Smooth muscle cell (in vitro differentiated cells): Measurements from ENCODE around the gene AGFG2. TPM values are rescaled to one million over a fixed set of nuclear protein-coding genes. Genes with fewer than 3 reads are reported as not detected.

Experiments used
- DNase-seq: peaks from one replicate; lab custom pipeline; 2025; ENCODE audit not compliant: unreplicated experiment; lab: John Stamatoyannopoulos, UW
- H2AFZ ChIP-seq: fragments of 200-600 bp; sonication (generic); 2 replicates; pipeline ENCODE4 v1.6.0; 2016; ENCODE audit warnings: antibody characterized with exemption, low read depth, mild to moderate bottlenecking
- H3F3A ChIP-seq: fragments of 200-600 bp; sonication (generic); 2 replicates; pipeline ENCODE4 v1.6.0; 2017; ENCODE audit warnings: antibody characterized with exemption, low read depth
- H3K27ac ChIP-seq: fragments of 200-600 bp; sonication (generic); 2 replicates; pipeline ENCODE4 v1.5.1; 2016; ENCODE audit warnings: low read depth, mild to moderate bottlenecking
- H3K27me3 ChIP-seq: fragments of 200-600 bp; sonication (generic); 2 replicates; pipeline ENCODE4 v1.6.1; 2016; ENCODE audit warnings: low read depth, mild to moderate bottlenecking
- H3K36me3 ChIP-seq: fragments of 200-600 bp; sonication (generic); 2 replicates; pipeline ENCODE4 v1.5.1; 2016; ENCODE audit warnings: low read depth
- H3K4me1 ChIP-seq: fragments of 200-600 bp; sonication (generic); 2 replicates; pipeline ENCODE4 v1.5.1; 2016; ENCODE audit warnings: low read depth
- H3K4me2 ChIP-seq: fragments of 200-600 bp; sonication (generic); 2 replicates; pipeline ENCODE4 v1.6.0; 2016; ENCODE audit warnings: mild to moderate bottlenecking
- H3K4me3 ChIP-seq: fragments of 200-600 bp; sonication (generic); 2 replicates; pipeline ENCODE4 v1.5.1; 2016; ENCODE audit warnings: mild to moderate bottlenecking
- H3K79me2 ChIP-seq: fragments of 200-600 bp; sonication (generic); 2 replicates; pipeline ENCODE4 v1.6.0; 2016; ENCODE audit warnings: low read depth, mild to moderate bottlenecking
- H3K9ac ChIP-seq: fragments of 200-600 bp; sonication (generic); 2 replicates; pipeline ENCODE4 v1.6.0; 2016; ENCODE audit warnings: low read depth
- H3K9me3 ChIP-seq: fragments of 200-600 bp; sonication (generic); replicated peaks from 2 replicates; pipeline ENCODE4 v1.5.1; 2016; ENCODE audit warnings: low read depth
- H4K20me1 ChIP-seq: fragments of 200-600 bp; sonication (generic); 2 replicates; pipeline ENCODE4 v1.6.0; 2016; ENCODE audit warnings: low read depth
- WGBS: methylation state at CpG from one replicate; pipeline ENCODE4 v1.1.7; 2016; ENCODE audit warnings: low lambda C conversion rate; 5-methylcytosine and 5-hydroxymethylcytosine counted together
- polyA plus RNA-seq: library from polyadenylated mRNA; unstranded; fragments of >200 nt; fragmentation: Nextera tagmentation; extraction: Ambion mirVana; gene quantifications from 2 replicates; pipeline ENCODE4 v1.2.1, GENCODE V29; 2016
- total RNA-seq: library from RNA; depleted of rRNA; stranded (reverse); fragments of >200 nt; gene quantifications from 2 replicates; pipeline ENCODE4 v1.2.3, GENCODE V29; 2014
- TF ChIP-seq, protein P1 (sequence below): fragments of 200-600 bp; sonication (generic); IDR thresholded peaks from 2 replicates; pipeline ENCODE4 v1.5.1; 2017; ENCODE audit warnings: borderline replicate concordance, mild to moderate bottlenecking, antibody characterized with exemption; ENCODE audit not compliant: insufficient read depth, poor library complexity, severe bottlenecking

Gene AGFG2
- total and polyA plus RNA-seq, 2 experiments from 2014 or later, result 2.7 to 8.4 TPM

DNA sequence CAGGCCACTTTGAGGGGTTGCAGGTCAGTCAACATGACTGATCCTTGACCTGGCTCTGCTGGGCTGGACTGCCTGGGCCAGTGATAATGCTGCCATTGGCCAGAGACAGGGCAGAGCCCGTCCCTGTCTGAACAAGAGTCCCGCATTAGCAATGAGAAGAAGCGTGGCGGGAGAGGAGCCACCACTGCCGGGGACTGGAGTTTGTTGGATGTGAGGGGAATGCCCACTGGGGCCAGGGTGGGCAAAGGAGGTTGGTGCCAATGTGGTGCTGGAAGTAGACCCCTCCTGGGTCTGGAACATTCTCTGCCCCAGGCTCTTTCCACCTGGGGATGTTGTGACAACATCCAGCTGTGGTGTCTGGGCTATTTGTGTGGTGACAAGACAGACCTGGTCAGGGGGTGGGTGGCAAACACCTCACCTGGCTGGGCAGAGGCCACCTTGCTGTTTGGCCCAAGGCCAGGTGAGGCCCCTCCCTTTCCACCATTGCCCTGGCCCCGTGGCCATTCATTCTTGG is 27.1 kb downstream of the AGFG2 start:
- WGBS, result 90% methylated on average over 6 of the region's 6 CpGs
- no peak overlapping the region for H2AFZ ChIP-seq
- DNase-seq, result no peak

DNA sequence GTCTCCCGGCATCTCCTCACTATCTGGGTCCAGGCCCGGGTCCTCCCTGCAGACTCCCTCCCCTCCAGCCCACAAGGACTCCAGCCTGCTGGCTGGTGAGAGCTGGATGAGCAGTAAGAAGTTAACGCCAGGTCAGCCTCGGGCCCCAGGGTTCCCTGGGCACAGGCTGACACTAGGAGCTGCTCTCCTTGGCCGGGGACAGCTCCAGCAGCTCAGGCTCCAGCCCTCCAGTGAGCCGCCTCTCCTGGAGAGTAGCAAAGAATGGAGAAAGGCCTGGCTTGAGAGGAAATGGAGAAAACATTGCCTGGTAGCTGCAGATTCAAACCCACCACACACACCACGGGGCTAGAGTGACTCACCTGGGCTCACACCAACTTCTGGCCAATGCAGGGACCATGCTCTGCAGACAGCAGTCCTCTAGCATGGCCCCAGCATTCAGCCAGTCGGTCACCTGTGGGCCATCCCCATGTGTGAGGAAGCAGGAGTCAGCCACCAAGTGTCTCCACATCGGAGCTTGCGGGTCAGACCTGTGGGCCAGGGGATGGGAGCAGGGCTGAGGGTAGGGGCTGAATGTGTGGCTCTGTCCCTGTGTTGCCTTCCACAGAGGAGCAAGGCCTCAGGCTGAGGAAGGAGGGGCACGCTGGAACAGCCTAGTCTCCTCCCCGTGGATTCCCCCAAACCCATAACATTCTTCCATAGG is 28.2 kb downstream of the AGFG2 start:
- H4K20me1 ChIP-seq, result no peaks in the 10 kb centered on the region
- no peak overlapping the region for H3K4me3 ChIP-seq
- no peaks in the 10 kb centered on the region for H3K36me3 ChIP-seq
- no peak overlapping the region for H3K4me2 ChIP-seq
- H3F3A ChIP-seq, result no peaks in the 10 kb centered on the region
- no peaks in the 10 kb centered on the region for H3K9me3 ChIP-seq
- H3K4me1 ChIP-seq, result peaks cover 11% of the 10 kb centered on the region
- peaks cover 7% of the 10 kb centered on the region for H3K27me3 ChIP-seq
- no peak overlapping the region for H2AFZ ChIP-seq
- DNase-seq, result no peak
- H3K27ac ChIP-seq, result no peak overlapping the region
- no peak overlapping the region for H3K9ac ChIP-seq
- TF ChIP-seq, protein P1, sequence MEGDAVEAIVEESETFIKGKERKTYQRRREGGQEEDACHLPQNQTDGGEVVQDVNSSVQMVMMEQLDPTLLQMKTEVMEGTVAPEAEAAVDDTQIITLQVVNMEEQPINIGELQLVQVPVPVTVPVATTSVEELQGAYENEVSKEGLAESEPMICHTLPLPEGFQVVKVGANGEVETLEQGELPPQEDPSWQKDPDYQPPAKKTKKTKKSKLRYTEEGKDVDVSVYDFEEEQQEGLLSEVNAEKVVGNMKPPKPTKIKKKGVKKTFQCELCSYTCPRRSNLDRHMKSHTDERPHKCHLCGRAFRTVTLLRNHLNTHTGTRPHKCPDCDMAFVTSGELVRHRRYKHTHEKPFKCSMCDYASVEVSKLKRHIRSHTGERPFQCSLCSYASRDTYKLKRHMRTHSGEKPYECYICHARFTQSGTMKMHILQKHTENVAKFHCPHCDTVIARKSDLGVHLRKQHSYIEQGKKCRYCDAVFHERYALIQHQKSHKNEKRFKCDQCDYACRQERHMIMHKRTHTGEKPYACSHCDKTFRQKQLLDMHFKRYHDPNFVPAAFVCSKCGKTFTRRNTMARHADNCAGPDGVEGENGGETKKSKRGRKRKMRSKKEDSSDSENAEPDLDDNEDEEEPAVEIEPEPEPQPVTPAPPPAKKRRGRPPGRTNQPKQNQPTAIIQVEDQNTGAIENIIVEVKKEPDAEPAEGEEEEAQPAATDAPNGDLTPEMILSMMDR, result no peak
- 86% methylated on average over 12 of the region's 12 CpGs for WGBS
- no peaks in the 10 kb centered on the region for H3K79me2 ChIP-seq

More for the DNA sequence above, 27.1 kb downstream of the AGFG2 start:
- H3F3A ChIP-seq, result no peaks in the 10 kb centered on the region
- H3K4me1 ChIP-seq, result peaks cover 11% of the 10 kb centered on the region
- no peak overlapping the region for H3K4me2 ChIP-seq
- H3K27ac ChIP-seq, result no peak overlapping the region
- H3K4me3 ChIP-seq, result no peak overlapping the region
- H3K36me3 ChIP-seq, result no peaks in the 10 kb centered on the region
- H3K27me3 ChIP-seq, result peaks cover 3% of the 10 kb centered on the region
- no peaks in the 10 kb centered on the region for H4K20me1 ChIP-seq
- no peaks in the 10 kb centered on the region for H3K79me2 ChIP-seq
- no peaks in the 10 kb centered on the region for H3K9me3 ChIP-seq
- no peak overlapping the region for H3K9ac ChIP-seq
- TF ChIP-seq, protein P1, result no peak

DNA sequence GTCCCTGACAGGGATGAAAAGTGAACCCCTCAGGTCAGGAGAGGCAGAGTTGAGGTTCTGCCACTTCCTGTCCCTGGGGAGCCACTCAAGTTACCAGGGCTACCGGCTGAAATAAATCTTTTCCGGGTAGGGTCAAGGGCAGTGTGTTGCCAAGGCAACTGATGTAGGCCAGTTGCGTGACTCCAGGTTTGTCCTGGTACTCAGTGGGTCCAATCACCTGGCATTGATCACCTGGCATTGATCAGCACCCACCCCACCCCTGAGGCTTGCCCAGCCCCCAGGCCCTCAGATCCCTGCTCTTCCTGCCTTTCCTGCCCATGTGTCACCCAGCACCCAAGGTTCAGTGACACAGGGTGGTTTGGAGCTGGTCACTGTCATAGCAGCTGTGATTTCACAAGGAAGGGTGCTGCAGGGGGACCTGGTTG is 28.8 kb downstream of the AGFG2 start:
- Histone ChIP-seq H3F3A (no peaks in the 10 kb centered on the region), H3K27me3 (peaks cover 7% of the 10 kb centered on the region), H3K27ac (no peak overlapping the region), H3K4me1 (peaks cover 11% of the 10 kb centered on the region), H3K36me3 (no peaks in the 10 kb centered on the region), H3K4me3 (no peak overlapping the region), H3K9me3 (no peaks in the 10 kb centered on the region), H3K4me2 (no peak overlapping the region), H2AFZ (no peak overlapping the region), H3K9ac (no peak overlapping the region), H3K79me2 (no peaks in the 10 kb centered on the region), H4K20me1 (no peaks in the 10 kb centered on the region)
- no peak for DNase-seq
- TF ChIP-seq, protein P1, result no peak
- 83% methylated on average over 3 of the region's 3 CpGs for WGBS
